T-helper 9 cell (primary cell): ENCODE measurements around the gene ABCC8.
A peak's percentile ranks its signal among the peaks of the same experiment; 100 is the strongest.

Experiments
- DNase-seq: peaks from one replicate; pipeline ENCODE4 v3.0.0-alpha.2; 2020

Gene ABCC8

DNA sequence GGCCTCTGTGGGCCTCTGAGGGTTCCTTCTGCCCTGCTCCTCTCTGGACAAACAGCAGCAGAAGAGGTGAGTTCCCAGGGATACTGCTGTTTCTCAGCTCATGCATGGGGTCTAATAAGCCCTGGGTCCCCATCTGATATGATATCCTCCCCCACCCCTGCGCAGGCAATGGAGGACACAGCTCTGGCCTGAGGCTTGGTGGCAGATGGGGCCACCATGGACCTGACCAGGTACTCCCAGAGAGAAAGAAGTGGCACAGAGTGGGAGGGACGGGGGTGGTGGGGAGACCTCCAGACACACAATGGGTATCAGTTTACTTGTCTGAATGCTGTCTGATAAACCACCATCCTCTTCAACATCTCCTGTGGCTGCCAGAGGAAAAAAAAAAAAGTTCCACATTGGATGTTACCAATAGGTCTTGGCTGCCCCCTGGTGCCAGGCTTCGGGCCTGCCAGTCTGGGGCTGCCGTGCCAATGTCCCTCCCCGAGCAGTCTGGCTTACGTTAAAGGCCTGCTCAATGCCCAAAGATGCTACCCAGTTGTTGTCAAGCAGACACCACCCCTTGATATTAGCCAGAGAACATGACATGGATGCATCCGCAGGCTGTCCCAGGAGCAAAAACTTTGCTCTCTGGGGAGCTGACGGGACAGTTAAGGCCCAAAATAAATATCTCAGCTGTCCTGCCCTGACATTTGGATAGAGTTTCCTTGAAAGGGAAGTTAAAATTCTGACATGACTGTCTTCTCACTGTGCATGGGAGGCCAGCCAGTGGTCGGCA, 27.9 kb upstream of the ABCC8 start:
- peak; percentile 75 for DNase-seq

DNA sequence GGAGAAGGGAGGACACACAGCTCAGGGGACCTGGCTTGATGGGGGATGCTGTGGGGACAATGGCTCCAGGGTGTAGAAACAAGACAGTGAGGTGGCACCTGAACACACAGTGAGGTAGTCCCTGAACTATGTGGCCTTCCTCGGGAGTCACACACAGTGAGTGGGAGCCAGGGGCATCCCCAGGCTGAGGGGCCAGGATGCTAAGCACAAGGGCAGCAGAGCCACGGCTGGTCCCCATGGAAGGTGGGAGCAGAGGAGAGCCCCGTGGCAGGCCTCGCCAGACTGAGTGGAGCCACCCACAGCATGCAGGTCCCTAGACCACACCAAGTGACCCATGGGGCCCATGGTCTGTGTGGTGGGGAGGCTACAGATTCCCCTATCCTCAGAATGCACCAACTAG, 26.0 kb upstream of the ABCC8 start:
- DNase-seq, result no peak

DNA sequence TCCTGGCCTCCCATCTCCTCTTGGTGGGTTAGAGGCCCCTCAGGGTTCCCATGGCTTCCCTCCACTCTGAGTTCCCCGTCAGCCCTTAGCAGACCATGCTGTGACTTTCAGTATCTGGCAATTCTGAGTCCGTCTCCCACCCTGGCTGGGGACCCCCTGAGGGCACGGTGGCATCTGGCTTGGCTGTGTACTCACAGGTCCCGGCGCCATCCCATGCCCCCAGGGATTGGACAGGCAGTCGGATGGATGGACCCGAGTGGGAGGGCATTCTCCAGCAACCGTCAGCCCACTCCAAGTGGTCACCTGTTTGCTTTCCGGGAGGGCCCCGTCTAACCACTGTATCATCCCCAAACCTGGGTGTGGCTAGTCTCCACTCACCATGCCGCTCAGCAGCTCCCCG, 24.0 kb upstream of the ABCC8 start:
- DNase-seq, result no peak

DNA sequence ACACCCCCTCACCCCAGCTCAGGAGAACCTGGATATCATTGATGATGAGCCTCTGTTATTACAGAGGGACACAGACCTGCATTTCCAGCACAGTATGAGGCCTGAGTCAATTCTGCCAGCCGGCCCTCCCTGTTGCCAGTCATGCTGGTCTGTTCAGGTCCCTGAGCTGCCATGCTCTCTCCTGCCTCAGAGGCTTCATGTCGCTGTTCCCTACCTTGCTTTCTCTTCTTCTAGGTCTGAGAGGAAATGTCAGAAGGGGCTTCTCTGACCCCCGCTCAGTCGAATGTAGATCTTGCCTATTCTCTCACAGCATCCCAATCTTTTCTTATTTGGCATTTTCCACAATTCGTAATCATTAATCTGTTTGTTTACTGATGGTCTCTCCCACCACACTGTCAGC, 21.8 kb upstream of the ABCC8 start:
- no peak for DNase-seq

- no peak for DNase-seq
Observed at GRCh38 chr11:17498058-17498457, 21.4 kb upstream of the ABCC8 start.

DNA sequence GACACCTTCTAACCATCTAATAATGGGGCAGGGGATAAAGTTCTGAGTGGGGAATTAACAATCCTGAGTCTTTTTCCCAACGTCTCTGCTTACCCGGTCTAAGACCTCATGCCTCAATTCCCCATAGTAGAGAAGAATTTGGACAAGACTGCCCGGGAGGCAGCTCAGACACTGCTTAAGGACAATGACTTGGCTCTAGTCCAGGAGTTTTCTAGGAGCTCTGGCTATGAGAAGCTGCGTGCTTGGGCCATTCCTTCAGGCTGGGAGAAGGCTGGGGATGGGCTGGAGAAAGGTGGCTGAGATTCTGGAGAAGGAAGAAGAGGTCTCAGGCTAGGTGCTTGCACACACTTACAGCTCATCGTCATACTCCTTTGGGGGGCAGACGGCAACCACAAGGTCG, 19.8 kb upstream of the ABCC8 start:
- DNase-seq, result no peak

DNA sequence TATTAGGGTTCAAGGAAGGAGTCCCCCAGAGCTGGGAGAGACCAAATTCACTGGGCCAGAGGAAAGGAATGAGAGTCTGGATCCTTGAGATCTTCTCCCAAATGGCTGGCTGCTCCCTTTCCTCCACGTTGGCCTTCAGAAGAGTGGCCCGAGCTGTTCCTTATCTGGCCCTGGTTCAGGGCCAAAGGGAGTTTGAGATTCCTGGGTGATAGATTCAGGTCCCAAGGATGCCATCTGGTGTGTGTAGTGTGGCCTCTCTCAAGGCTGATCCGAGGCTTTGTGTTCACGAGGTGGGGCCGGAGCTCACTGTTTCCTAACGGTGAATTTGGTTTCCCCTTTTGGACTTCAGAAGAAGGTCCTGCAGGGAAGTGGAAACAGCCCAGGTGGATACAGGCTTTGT, 17.4 kb upstream of the ABCC8 start:
- no peak for DNase-seq

GRCh38 chr11:17490938-17491337, 14.3 kb upstream of the ABCC8 start:
- no peak for DNase-seq

- no peak for DNase-seq
Observed at GRCh38 chr11:17490232-17490631, 13.6 kb upstream of the ABCC8 start.

- DNase-seq, result no peak
Observed at GRCh38 chr11:17489751-17490150, 13.1 kb upstream of the ABCC8 start.

GRCh38 chr11:17488563-17488962, 11.9 kb upstream of the ABCC8 start:
- DNase-seq, result no peak

DNA sequence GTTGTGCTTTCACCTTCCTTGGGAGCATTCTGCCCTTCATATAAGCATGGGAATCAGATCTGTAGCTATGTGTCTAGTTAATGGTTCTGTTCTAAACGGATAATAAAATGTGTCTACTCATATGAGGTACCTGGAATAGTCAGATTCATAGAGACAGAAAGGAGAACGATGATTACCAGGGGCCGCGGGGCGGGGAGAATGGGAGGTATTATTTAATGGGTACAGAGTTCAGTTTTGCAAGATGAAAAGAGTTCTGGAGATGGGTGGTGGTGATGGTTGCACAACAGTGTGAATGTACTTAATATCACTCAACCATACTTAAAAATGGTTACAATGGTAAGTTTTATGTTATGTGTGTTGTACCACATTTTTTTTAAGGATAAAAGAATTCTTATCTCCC, 10.0 kb upstream of the ABCC8 start:
- DNase-seq, result no peak

DNA sequence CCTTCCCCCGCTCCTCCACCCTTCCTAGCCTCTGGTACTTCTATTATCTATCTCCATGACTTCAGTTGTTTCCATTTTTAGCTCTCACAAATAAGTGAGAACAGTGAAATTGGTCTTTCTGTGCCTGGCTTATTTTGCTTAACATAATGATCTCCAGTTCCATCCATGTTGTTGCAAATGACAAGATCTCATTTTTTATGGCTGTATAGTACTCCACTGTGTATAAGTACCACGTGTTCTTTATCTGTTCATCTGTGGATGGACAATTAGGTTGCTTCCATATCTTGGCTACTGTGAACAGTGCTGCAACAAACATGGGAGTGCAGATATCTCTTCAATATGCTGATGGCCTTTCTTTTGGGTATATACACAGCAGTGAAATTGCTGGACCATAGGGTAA, 6.9 kb upstream of the ABCC8 start:
- no peak for DNase-seq

GRCh38 chr11:17481905-17482304, 5.3 kb upstream of the ABCC8 start:
- DNase-seq, result no peak

DNA sequence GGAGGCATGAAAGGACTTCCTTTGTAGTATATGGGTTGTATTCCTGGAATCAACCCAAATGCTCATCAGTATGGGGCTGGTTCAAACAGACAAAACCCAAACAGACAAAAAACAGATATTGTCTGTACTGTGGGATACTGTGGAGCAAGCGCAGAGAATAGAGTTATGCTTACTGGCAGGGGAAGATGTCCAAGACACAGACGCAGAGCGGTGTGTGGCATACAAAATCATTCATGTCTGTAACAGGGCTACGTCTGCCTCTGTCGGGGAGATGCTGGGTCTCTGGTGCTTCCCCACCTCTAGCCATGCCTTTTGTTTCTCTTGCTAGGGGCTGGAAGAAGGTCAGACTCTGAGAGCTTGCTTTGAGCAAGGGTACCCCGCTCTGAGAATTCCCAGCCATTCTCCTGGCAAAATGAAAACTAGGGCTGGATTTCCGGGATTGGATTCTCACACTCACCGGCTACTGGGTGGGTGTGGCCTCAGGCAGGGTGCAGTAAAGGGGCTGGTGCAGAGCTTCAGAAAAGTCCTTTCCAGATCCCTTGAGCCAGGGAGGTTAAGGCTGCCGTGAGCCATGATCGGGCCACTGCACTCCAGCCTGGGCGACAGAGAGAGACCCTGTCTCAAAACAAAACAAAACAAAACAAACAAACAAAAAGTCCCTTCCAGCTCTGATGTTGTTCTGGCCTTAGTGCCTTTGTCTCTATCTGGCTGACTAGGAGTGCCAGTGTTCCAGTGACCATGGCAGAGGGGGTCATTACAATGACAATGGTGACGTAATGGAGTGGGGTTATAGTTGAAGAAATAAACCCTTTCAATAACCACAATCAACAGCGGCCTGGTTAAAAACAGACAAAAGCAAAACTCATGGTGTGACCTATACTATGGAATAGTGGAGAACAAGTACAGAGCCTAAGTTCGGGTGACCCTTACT, 2.9 kb upstream of the ABCC8 start:
- DNase-seq, result no peak

DNA sequence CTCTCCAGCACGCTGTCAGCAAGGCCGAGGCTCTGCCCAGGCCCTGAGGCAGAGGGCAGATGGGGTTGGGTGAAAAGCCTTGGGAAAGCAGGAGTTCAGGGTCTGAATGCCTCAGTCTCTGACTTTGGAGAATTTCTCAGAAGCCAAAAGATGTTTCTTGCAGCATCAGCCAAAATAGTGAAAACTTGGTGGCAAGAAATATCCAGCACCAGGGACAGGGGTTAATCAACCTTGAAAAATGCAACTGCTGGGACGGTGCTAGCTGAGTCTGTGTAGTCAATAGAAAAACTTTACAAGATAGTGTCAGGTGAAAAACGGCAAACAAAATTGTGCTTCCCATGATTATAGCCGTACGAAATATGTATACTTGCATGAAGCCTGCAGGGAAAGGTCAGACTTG, 1.4 kb upstream of the ABCC8 start:
- no peak for DNase-seq

DNA sequence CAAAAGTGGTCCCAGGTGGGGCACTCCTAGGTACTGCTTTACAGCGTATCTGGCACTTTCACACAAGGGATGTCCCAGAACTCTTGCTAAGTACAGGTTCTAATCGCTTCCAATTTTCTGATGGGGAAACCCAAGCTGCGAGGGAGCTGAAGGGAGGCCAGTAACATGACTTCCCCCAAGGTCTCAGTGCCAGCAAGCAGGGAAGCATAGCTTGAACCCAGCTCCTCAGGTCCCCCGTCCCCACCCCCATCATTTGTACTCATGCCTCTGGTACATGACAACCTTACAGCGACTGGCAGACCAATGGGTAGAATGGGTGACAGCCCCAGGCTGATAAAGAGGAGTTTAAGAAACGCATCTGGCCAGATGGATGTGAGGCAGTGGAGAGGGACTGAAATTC, 716 bp upstream of the ABCC8 start:
- no peak for DNase-seq

GRCh38 chr11:17477084-17477333, 364 bp upstream of the ABCC8 start:
- no peak for DNase-seq

- DNase-seq, result no peak
Observed at GRCh38 chr11:17475666-17476316, 854 bp downstream of the ABCC8 start.

DNA sequence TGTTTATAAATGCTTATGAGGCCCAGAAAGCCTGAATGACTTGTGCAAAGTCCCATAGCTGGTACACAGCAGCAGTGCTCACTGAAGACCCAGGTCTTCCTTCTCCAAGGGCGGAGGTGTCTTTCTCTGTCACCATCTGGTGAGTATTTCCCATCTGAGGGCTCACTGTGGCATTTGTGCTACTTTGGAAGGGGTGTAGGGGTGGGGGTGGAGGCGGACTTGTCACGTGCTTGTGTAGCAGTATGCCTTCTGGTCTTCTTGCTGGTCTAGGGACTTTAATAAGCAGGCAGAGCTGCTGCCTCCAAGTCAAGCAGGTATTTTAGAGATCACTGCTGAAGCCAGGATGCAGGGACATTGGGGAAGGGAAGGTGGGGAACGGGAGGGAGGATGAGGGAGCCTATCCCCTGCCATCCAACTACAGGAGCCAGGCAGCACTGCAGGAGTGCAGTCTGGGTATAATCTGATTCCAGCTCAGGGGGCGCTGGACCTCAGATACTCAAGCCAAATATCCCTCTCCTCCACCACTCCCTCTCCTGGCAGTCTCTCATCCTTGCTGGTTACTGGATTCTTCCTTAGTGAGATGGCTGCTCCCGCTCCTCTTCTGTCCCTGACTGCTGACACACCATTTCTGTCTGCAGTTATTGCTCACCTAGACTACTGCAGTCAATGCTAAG, 3.4 kb downstream of the ABCC8 start:
- no peak for DNase-seq

GRCh38 chr11:17472467-17472866, 4.2 kb downstream of the ABCC8 start:
- no peak for DNase-seq

DNA sequence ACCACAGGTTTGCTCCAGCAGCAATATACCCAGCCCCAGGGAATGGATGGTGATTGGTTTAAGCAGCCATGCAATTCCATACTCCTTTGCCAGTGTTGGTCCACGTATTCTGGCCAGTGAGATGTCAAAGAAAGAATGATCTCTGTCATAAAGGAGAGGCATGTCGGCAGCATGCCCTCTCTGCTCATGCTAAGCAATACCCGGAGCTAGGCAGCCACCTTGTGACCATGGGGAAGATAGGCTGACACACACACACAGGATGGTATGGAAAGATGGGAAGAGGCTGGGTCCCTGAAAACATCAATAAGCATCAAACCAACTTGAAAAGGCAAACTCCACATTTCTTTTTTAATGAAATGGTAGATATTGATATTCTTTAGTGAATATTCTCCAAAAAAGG, 5.1 kb downstream of the ABCC8 start:
- no peak for DNase-seq

GRCh38 chr11:17469998-17470397, 6.6 kb downstream of the ABCC8 start:
- DNase-seq, result no peak
